PC-3 (cell line): ENCODE measurements around the gene EPO. TPM values are rescaled to one million over a fixed set of nuclear protein-coding genes. Genes with fewer than 3 reads are reported as not detected.
A peak's percentile ranks its signal among the peaks of the same experiment; 100 is the strongest.

Experiments used
- ATAC-seq: fragments of 200-7000 bp; cut with Tn5 transposase; 2 replicates; pipeline ENCODE4 v1.9.1; 2020; ENCODE audit warnings: mild to moderate bottlenecking, moderate library complexity
- BruUV-seq: library from RNA; stranded (reverse); fragments of 400-500 nt; replicated peaks from 2 replicates; lab custom pipeline; 2021; lab: Mats Ljungman, UMichigan
- CTCF ChIA-PET: fragments of 300-600 bp; sonication (Branson Sonifier 250); formaldehyde crosslinking; loops from one replicate; lab custom pipeline; 2022; ENCODE audit warnings: antibody characterized with exemption; lab: Charles Lee
- POLR2A ChIA-PET: fragments of 300-600 bp; sonication (Branson Sonifier 250); formaldehyde crosslinking; loops from one replicate; lab custom pipeline; 2022; ENCODE audit warnings: antibody characterized with exemption; ENCODE audit not compliant: unreplicated experiment; lab: Charles Lee
- DNase-seq: peaks from one replicate; pipeline ENCODE4 v3.0.0-alpha.2; 2015
- H2AFZ ChIP-seq: fragments of 300-600 bp; sonication (generic); 2 replicates; pipeline ENCODE4 v1.6.0; 2016; ENCODE audit warnings: antibody characterized with exemption, low read length
- H3F3A ChIP-seq: fragments of 300-600 bp; sonication (generic); one replicate; pipeline ENCODE4 v1.6.0; 2017; ENCODE audit warnings: antibody characterized with exemption, low read length, control low read depth, mild to moderate bottlenecking; ENCODE audit not compliant: unreplicated experiment
- H3K27ac ChIP-seq: fragments of 300-600 bp; sonication (generic); 2 replicates; pipeline ENCODE4 v1.5.1; 2016; ENCODE audit warnings: mild to moderate bottlenecking, low read length
- H3K27me3 ChIP-seq: fragments of 300-600 bp; sonication (generic); 2 replicates; pipeline ENCODE4 v1.6.1; 2016; ENCODE audit warnings: low read length, mixed read lengths
- H3K36me3 ChIP-seq: fragments of 300-600 bp; sonication (generic); 2 replicates; pipeline ENCODE4 v1.6.1; 2016; ENCODE audit warnings: low read depth, mixed run types, low read length, mixed read lengths
- H3K4me1 ChIP-seq: fragments of 300-600 bp; sonication (generic); 2 replicates; pipeline ENCODE4 v1.5.1; 2016; ENCODE audit warnings: low read length; ENCODE audit not compliant: insufficient read depth
- H3K4me2 ChIP-seq: fragments of 300-600 bp; sonication (generic); 2 replicates; pipeline ENCODE4 v1.6.0; 2016; ENCODE audit warnings: low read length
- H3K4me3 ChIP-seq: fragments of 300-600 bp; sonication (generic); 2 replicates; pipeline ENCODE4 v1.5.1; 2016; ENCODE audit warnings: mild to moderate bottlenecking, low read length, mixed read lengths
- H3K79me2 ChIP-seq: fragments of 300-600 bp; sonication (generic); 2 replicates; pipeline ENCODE4 v1.6.1; 2017; ENCODE audit warnings: low read length, mixed read lengths
- H3K9ac ChIP-seq: fragments of 300-600 bp; sonication (generic); 2 replicates; pipeline ENCODE4 v1.6.0; 2016; ENCODE audit warnings: mild to moderate bottlenecking, low read length
- H3K9me2 ChIP-seq: fragments of 300-600 bp; sonication (generic); replicated peaks from 2 replicates; pipeline ENCODE4 v1.6.1; 2016; ENCODE audit warnings: mixed run types, low read length, mixed read lengths
- H3K9me3 ChIP-seq: fragments of 300-600 bp; sonication (generic); 2 replicates; pipeline ENCODE4 v1.6.1; 2016; ENCODE audit warnings: low read length, mixed read lengths
- H4K20me1 ChIP-seq: fragments of 300-600 bp; sonication (generic); 2 replicates; pipeline ENCODE4 v1.6.1; 2016; ENCODE audit warnings: low read length, mixed read lengths
- EZH2 ChIP-seq: fragments of 300-600 bp; sonication (generic); IDR thresholded peaks from one replicate; pipeline ENCODE4 v1.6.1; 2017; ENCODE audit warnings: antibody characterized with exemption, mild to moderate bottlenecking, low read length; ENCODE audit not compliant: unreplicated experiment
- EZH2phosphoT487 ChIP-seq: fragments of 300-600 bp; sonication (generic); IDR thresholded peaks from 2 replicates; pipeline ENCODE4 v1.6.1; 2018; ENCODE audit warnings: mild to moderate bottlenecking, antibody characterized with exemption, low read length, borderline replicate concordance
- intact Hi-C: fragments of 100-400 bp; cut with micrococcal nuclease; formaldehyde crosslinking; loops from 2 replicates; pipeline ENCODE4 v1.9.0; 2023
- total RNA-seq: library from RNA; depleted of rRNA; stranded (reverse); fragments of >200 nt; gene quantifications from 2 replicates; pipeline ENCODE4 v1.2.3, GENCODE V29; 2014
- TF ChIP-seq, protein P1 (sequence below): fragments of 300-600 bp; sonication (generic); conservative IDR thresholded peaks from 2 replicates; pipeline ENCODE4 v1.5.1; 2017; ENCODE audit warnings: antibody characterized with exemption, low read depth, mild to moderate bottlenecking, low read length

The EPO gene
- total RNA-seq, 1 experiment from 2014 or later: not detected

GRCh38 chr7:100705320-100705752 lies 14.9 kb upstream of the EPO start:
- Histone ChIP-seq H3K9me2 (no peaks in the 10 kb centered on the region), H3K9ac (peak overlapping the region; percentile 99), H3K4me3 (peak overlapping the region; percentile 96), H3K27ac (peak overlapping the region; percentile 58), H4K20me1 (peaks cover 6% of the 10 kb centered on the region), H3K9me3 (no peaks in the 10 kb centered on the region), H3K79me2 (peaks cover 27% of the 10 kb centered on the region), H2AFZ (peak overlapping the region; percentile 94), H3F3A (no peaks in the 10 kb centered on the region), H3K4me2 (peak overlapping the region; percentile 96), H3K27me3 (no peaks in the 10 kb centered on the region), H3K36me3 (no peaks in the 10 kb centered on the region), H3K4me1 (peaks cover 9% of the 10 kb centered on the region)
- intact Hi-C loops: loop anchor here (1.0 to 5.0 kb wide), 3 partner anchors 20 to 147 kb away; partner anchors contain the start of genes EPHB4 and SLC12A9
- POLR2A ChIA-PET: interaction anchor here (0.5 to 1.1 kb wide), 8 partner anchors 83 to 237 kb away, joined by 3 to 21 read pairs (median 4); partner anchors contain the start of genes EPHB4, MOSPD3 and SRRT
- ATAC-seq (peak; percentile 71), DNase-seq (peak; percentile 68)
- BruUV-seq: TSS peak; percentile 98
- TF ChIP-seq EZH2phosphoT487 (no peak), EZH2 (no peak)
- TF ChIP-seq, protein P1, sequence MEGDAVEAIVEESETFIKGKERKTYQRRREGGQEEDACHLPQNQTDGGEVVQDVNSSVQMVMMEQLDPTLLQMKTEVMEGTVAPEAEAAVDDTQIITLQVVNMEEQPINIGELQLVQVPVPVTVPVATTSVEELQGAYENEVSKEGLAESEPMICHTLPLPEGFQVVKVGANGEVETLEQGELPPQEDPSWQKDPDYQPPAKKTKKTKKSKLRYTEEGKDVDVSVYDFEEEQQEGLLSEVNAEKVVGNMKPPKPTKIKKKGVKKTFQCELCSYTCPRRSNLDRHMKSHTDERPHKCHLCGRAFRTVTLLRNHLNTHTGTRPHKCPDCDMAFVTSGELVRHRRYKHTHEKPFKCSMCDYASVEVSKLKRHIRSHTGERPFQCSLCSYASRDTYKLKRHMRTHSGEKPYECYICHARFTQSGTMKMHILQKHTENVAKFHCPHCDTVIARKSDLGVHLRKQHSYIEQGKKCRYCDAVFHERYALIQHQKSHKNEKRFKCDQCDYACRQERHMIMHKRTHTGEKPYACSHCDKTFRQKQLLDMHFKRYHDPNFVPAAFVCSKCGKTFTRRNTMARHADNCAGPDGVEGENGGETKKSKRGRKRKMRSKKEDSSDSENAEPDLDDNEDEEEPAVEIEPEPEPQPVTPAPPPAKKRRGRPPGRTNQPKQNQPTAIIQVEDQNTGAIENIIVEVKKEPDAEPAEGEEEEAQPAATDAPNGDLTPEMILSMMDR: peak; percentile 89
- CTCF ChIA-PET: interaction anchor here (0.5 to 1.9 kb wide), 16 partner anchors 14 to 184 kb away, joined by 3 to 39 read pairs (median 5); partner anchors contain the start of genes EPHB4, FBXO24, SLC12A9 and UFSP1

DNA sequence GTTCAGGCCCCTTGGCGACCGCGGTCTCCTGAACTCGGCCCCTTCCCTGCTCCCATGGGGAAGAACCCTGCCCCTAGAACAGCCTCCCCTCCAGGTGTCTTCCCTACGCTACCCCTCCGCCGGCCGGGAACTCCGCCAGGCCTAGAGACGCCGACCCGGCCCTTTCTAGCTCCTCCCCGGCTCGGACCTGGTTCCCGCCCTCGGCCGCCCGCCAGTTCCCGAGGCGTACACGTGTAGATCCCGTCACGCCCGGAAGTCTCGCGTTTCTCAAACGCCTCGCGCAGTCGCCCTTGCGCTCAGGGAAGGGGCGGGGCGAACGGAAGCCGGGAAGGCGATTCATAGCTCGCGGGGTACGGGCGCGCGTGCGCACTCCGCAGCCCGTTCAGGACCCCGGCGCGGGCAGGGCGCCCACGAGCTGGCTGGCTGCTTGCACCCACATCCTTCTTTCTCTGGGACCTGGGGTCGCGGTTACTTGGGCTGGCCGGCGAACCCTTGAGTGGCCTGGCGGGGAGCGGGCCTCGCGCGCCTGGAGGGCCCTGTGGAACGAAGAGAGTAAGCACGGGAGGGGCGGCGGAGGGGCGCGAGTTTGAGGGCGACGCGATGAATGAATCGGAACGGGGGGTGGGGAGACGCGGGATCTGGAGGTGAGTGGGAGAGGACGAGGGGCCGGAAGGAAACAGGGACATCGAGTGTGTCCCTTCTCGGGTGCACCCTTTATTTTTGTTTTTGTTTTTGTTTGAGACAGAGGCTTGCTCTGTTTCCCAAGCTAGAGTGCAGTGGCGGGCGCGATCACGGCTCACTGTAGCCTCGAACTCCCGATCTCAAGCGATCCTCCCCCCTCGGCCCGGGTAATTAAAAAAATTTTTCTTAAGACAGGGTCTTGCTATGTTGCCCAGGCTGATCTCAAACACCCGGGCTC lies 14.3 kb upstream of the EPO start, which contains the start of gene POP7:
TSS of gene POP7 (plus strand) at position 369 of the 919 bp plus-strand sequence. CDS start 710 bp downstream, outside the sequence.
- Histone ChIP-seq H3K4me3 (peak within 1 kb of the TSS; percentile 96), H3K27ac (peak within 1 kb of the TSS; percentile 58), H3K4me1 (peaks cover 9% of the 10 kb centered on the region), H3K9me3 (no peaks in the 10 kb centered on the region), H3K79me2 (peaks cover 27% of the 10 kb centered on the region), H4K20me1 (peaks cover 6% of the 10 kb centered on the region), H2AFZ (peak within 1 kb of the TSS; percentile 94), H3F3A (no peaks in the 10 kb centered on the region), H3K27me3 (no peaks in the 10 kb centered on the region), H3K4me2 (peak within 1 kb of the TSS; percentile 96), H3K36me3 (no peaks in the 10 kb centered on the region), H3K9me2 (no peaks in the 10 kb centered on the region), H3K9ac (peak within 1 kb of the TSS; percentile 99)
- ChIA-PET POLR2A (interaction anchor here (0.5 to 1.1 kb wide), 10 partner anchors 13 to 685 kb away, joined by 3 to 21 read pairs (median 4); partner anchors contain the start of genes EPHB4, FBXO24, MOSPD3 and SRRT), CTCF (interaction anchor here (0.5 to 1.9 kb wide), 20 partner anchors 10 to 200 kb away, joined by 3 to 39 read pairs (median 5); partner anchors contain the start of genes EPHB4, FBXO24, SLC12A9 and UFSP1)
- ATAC-seq (peak; percentile 91), DNase-seq (peak; percentile 98)
- TSS peak; percentile 88 for BruUV-seq
- no peak for TF ChIP-seq EZH2
- TF ChIP-seq, protein P1: no peak
- no peak for TF ChIP-seq EZH2phosphoT487
- intact Hi-C loops: loop anchor here (1.0 to 5.0 kb wide), 3 partner anchors 19 to 146 kb away; partner anchors contain the start of genes EPHB4 and SLC12A9
